BJ (cell line): ENCODE data around the gene GTSE1. TPM values are rescaled to one million over a fixed set of nuclear protein-coding genes. Genes with fewer than 3 reads are reported as not detected.

Experiments used
- CTCF ChIA-PET: fragments of 350-600 bp; formaldehyde crosslinking; extraction: SDS; loops from one replicate; lab custom pipeline; 2021; ENCODE audit warnings: antibody characterized with exemption, inconsistent platforms; lab: Yijun Ruan, JAX
- POLR2A ChIA-PET: fragments of 300-600 bp; sonication (Branson Sonifier 250); formaldehyde crosslinking; extraction: SDS; loops from one replicate; lab custom pipeline; 2021; ENCODE audit warnings: antibody characterized with exemption; lab: Charles Lee
- DNase-seq: peaks from one replicate; pipeline ENCODE4 v3.0.0-alpha.2; 2011; ENCODE audit warnings: low read depth
- H3K27me3 ChIP-seq: 2 replicates; pipeline ENCODE4 v1.6.0; 2011; ENCODE audit warnings: low read length; ENCODE audit not compliant: control insufficient read depth, insufficient read depth
- H3K36me3 ChIP-seq: 2 replicates; pipeline ENCODE4 v1.5.1; 2011; ENCODE audit warnings: low read length; ENCODE audit not compliant: control insufficient read depth, insufficient read depth
- H3K4me3 ChIP-seq: 2 replicates; pipeline ENCODE4 v1.5.1; 2011; ENCODE audit warnings: low read depth, mild to moderate bottlenecking, control low read depth, low read length
- CTCF ChIP-seq: IDR thresholded peaks from 2 replicates; pipeline ENCODE4 v1.5.1; 2011; ENCODE audit warnings: low read depth, mild to moderate bottlenecking, control low read depth, inconsistent platforms, low read length, moderate library complexity; ENCODE audit not compliant: insufficient read depth
- polyA plus RNA-seq: library from polyadenylated mRNA; depleted of rRNA; stranded (reverse); fragments of >200 nt; gene quantifications from 2 replicates; pipeline ENCODE4 v1.2.3, GENCODE V29; 2011

Gene GTSE1
- polyA plus RNA-seq, 1 experiment, result 12.2 TPM

GRCh38 chr22:46348099-46348695, 51.5 kb downstream of the GTSE1 start:
- POLR2A ChIA-PET, result no interaction called here
- H3K27me3 ChIP-seq, result no peaks in the 10 kb centered on the region
- no peak for DNase-seq
- TF ChIP-seq CTCF, result no peak
- H3K36me3 ChIP-seq, result peaks cover 50% of the 10 kb centered on the region
- CTCF ChIA-PET, result interaction anchor here (1.1 kb wide), 1 partner anchor 194 kb away, joined by 3 read pairs; no protein-coding TSS in a partner anchor
- H3K4me3 ChIP-seq, result no peak overlapping the region

GRCh38 chr22:46349238-46349637, 52.6 kb downstream of the GTSE1 start:
- no peaks in the 10 kb centered on the region for H3K27me3 ChIP-seq
- ChIA-PET CTCF (interaction anchor here (0.5 to 1.1 kb wide), 2 partner anchors 13 to 18 kb away, joined by 3 to 6 read pairs; no protein-coding TSS in a partner anchor), POLR2A (interaction anchor here (0.6 kb wide), 1 partner anchor 8 kb away, joined by 5 read pairs; no protein-coding TSS in a partner anchor)
- no peak for TF ChIP-seq CTCF
- peaks cover 54% of the 10 kb centered on the region for H3K36me3 ChIP-seq
- no peak overlapping the region for H3K4me3 ChIP-seq
- no peak for DNase-seq

GRCh38 chr22:46349681-46350080, 53.0 kb downstream of the GTSE1 start:
- DNase-seq, result no peak
- Histone ChIP-seq H3K27me3 (no peaks in the 10 kb centered on the region), H3K36me3 (peaks cover 55% of the 10 kb centered on the region), H3K4me3 (no peak overlapping the region)
- CTCF ChIA-PET, result interaction anchor here (0.5 to 1.1 kb wide), 3 partner anchors 13 to 192 kb away, joined by 3 to 6 read pairs (median 6); no protein-coding TSS in a partner anchor
- POLR2A ChIA-PET, result interaction anchor here (0.6 kb wide), 2 partner anchors 8 to 30 kb away, joined by 4 to 5 read pairs; no protein-coding TSS in a partner anchor
- TF ChIP-seq CTCF, result no peak

- ChIA-PET CTCF (interaction anchor here (1.1 kb wide), 2 partner anchors 17 to 192 kb away, joined by 6 read pairs; no protein-coding TSS in a partner anchor), POLR2A (interaction anchor here (0.6 kb wide), 1 partner anchor 30 kb away, joined by 4 read pairs; no protein-coding TSS in a partner anchor)
- H3K4me3 ChIP-seq, result no peak overlapping the region
- H3K27me3 ChIP-seq, result no peaks in the 10 kb centered on the region
- peaks cover 59% of the 10 kb centered on the region for H3K36me3 ChIP-seq
- no peak for DNase-seq
- no peak for TF ChIP-seq CTCF
Observed at GRCh38 chr22:46350121-46350520, 53.5 kb downstream of the GTSE1 start.

GRCh38 chr22:46350646-46351045, 54.0 kb downstream of the GTSE1 start:
- peaks cover 58% of the 10 kb centered on the region for H3K36me3 ChIP-seq
- POLR2A ChIA-PET, result no interaction called here
- H3K27me3 ChIP-seq, result no peaks in the 10 kb centered on the region
- CTCF ChIA-PET, result interaction anchor here (1.1 kb wide), 1 partner anchor 191 kb away, joined by 6 read pairs; no protein-coding TSS in a partner anchor
- no peak for DNase-seq
- TF ChIP-seq CTCF, result no peak
- no peak overlapping the region for H3K4me3 ChIP-seq
